Stimulated activated CD4-positive, alpha-beta T cell treated with anti-CD3 and anti-CD28 coated beads, Interleukin-1b, Interleukin-23, amount 100 ng/mL, for 4 hours (primary cell): ENCODE data around the gene SEMA6C.
"Not testable (repeated sequence)": the region's sequence is repeated elsewhere in the genome, so short reads cannot be mapped to it uniquely, and the experiment has no call there.

Experiments used
- DNase-seq, 2 donors: peaks; one replicate each; pipeline ENCODE4 v3.0.0-alpha.2; 2020; ENCODE audit warnings: low read depth in 2 of 2

The SEMA6C gene

DNA sequence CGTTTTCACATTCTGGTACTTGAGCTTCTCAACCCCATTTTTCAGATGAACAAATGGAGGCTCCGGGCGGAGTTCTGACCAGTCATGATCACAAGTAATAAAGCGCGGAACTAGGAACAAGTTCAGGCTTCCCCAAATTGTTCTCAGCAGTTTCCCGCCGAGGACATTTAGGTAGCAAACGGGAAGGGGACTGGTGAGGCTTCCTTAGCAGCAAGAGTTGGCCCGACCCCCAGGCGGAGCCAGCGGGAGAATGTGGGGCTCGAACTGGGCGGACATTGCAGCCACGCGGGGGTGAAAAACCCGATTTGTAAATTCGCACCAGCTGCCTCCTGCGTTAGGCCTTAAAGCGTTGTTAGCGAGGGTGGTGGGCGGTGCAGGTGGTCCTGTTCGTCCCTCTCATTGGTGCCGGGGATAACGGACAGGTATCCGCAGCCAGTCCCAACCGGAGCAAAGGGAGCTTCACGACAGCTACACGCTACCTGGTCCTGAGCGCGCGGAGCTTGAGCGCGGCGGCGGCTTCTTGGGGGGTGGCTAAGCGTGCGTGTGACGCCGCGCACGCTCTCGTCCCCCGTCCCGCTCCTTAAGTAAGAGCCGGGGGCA lies 15.3 kb downstream of the SEMA6C start:
- DNase-seq, result peak; percentile 69 to 70

DNA sequence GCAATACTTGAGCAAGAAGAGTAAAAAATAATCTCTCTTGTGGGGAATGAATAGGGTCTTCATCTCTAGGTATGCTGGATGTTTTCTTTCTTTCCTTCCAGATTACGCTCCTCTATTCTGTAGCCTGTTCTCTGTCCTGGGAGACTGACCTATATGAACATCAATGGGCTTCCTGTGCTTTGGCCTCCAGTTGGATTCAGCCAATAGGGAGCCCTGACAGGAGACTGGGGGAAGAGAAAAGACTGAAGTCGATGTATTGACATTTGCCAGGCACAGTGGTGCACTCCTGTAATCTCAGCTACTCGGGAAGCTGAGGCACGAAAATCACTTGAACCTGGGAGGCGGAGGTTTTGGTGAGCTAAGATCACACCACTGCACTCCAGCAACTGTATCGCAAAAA lies 17.6 kb downstream of the SEMA6C start:
- DNase-seq, result no peak

DNA sequence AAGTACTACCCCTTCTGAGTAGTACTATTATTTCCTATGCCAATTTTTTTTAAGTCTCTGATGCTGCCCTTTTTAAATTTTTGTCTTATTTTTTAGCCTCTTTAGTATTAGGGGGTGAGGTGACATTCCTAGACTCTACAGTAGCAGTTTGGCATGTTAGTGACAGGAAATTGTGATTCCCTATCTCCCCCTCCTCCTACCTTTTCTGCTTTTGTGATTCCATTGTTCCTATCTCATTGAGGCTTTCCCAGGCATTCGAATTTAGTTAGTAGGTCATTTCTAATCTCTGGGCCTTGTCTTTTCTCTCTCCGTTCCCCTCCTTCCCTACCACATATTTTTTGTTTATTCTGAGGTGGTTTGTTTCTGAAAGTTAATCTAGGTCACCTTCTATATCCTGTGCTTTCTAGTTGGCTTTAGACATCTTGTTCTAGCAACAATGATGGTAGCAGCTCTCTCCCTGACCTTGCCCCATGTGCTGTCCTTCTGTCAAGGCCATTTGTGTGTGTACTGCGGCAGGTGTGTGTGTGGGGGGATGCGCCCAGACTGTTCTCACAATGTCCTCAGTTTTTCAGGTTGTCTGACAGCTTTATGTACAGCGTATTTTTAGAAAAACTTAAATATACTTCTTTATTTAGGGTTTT lies 21.5 kb downstream of the SEMA6C start:
- DNase-seq, result no peak

- no peak for DNase-seq
Observed at GRCh38 chr1:151113877-151114276, 32.6 kb downstream of the SEMA6C start.

DNA sequence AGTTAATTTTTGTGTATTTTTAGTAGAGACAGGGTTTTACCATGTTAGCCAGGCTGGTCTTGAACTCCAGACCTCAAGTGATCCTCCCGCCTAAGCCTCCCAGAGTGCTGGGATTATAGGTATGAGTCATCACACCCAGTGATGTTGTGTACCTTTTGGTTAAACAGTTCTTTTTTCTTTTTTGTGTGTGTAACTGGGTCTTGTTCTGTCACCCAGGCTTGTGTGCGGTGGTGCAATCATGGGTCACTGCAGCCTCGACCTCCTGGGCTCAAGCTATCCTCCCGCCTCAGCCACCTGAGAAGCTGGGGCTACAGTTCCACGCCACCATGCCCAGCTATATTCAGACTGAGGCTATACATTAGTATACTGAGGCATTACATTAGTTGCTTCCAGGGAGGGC lies 38.1 kb downstream of the SEMA6C start:
- DNase-seq, result no peak

GRCh38 chr1:151106894-151107293 lies 39.5 kb downstream of the SEMA6C start:
- no peak for DNase-seq

- DNase-seq, result no peak
Observed at GRCh38 chr1:151104630-151105029, 41.8 kb downstream of the SEMA6C start.

- no peak for DNase-seq
Observed at GRCh38 chr1:151098126-151098525, 48.3 kb downstream of the SEMA6C start.

DNA sequence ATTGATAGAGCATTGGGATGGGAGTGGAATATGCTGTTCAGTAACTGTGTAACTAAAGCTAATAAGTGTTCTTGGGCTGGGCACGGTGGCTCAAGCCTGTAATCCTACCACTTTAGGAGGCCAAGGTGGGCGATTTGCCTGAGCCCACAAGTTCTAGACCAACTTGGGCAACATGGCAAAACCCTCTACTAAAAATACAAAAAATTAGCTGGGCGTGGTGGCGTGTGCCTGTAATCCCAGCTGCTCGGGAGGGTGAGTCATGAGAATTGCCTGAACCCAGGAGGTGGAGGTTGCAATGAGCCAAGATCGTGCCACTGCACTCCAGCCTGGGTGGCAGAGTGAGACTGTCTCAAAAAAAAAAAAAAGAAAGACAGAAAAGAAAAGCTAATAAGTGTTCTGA lies 49.0 kb downstream of the SEMA6C start:
- not testable (repeated sequence) for DNase-seq

- no peak for DNase-seq
Observed at GRCh38 chr1:151085953-151086559, 60.4 kb downstream of the SEMA6C start.
